Gastroesophageal sphincter (tissue), 4 donors: ENCODE data around the gene SETBP1. TPM values are rescaled to one million over a fixed set of nuclear protein-coding genes. Genes with fewer than 3 reads are reported as not detected.

Experiments used
- ATAC-seq: fragments of 150-250 bp; one replicate; pipeline ENCODE4 v1.9.1; 2016; ENCODE audit warnings: mild to moderate bottlenecking, moderate library complexity
- H3K27ac ChIP-seq, 4 donors: fragments of 200-600 bp; sonication (generic) in 3 of 4; 1 replicate in 3 of 4; 2 replicates in 1 of 4; pipeline ENCODE4 v1.5.1; 2016 to 2019
- H3K27me3 ChIP-seq: fragments of 200-600 bp; sonication (generic); one replicate; pipeline ENCODE4 v1.5.1; 2019
- H3K36me3 ChIP-seq, 2 donors: fragments of 200-600 bp; sonication (generic); one replicate each; pipeline ENCODE4 v1.5.1; 2019; ENCODE audit warnings: control low read depth in 1 of 2
- H3K4me1 ChIP-seq, 3 donors: fragments of 200-600 bp; sonication (generic); 1 replicate in 2 of 3; 2 replicates in 1 of 3; pipeline ENCODE4 v1.5.1; 2016 to 2019; ENCODE audit warnings: control low read depth in 2 of 3
- H3K4me3 ChIP-seq, 2 donors: fragments of 200-600 bp; sonication (generic); one replicate each; pipeline ENCODE4 v1.5.1; 2019; ENCODE audit warnings: mild to moderate bottlenecking in 1 of 2, moderate library complexity in 1 of 2
- H3K9me3 ChIP-seq, 3 donors: fragments of 200-600 bp; sonication (generic); one replicate each; pipeline ENCODE4 v1.5.1; 2017 to 2019; ENCODE audit warnings: control low read depth in 2 of 3
- CTCF ChIP-seq, 4 experiments: fragments of 200-600 bp in 2 of 4; fragments of 450-650 bp in 2 of 4; sonication (generic) in 1 of 4; IDR thresholded peaks; one replicate each; pipeline ENCODE4 v1.5.1; 2017 to 2019; ENCODE audit warnings: antibody characterized with exemption in 4 of 4, mild to moderate bottlenecking in 2 of 4, moderate library complexity in 2 of 4
- EP300 ChIP-seq: sonication (generic); formaldehyde crosslinking; IDR thresholded peaks from one replicate; pipeline ENCODE4 v1.6.1; 2017; ENCODE audit warnings: antibody characterized with exemption, mild to moderate bottlenecking
- POLR2A ChIP-seq, 2 donors: fragments of 450-650 bp; IDR thresholded peaks; one replicate each; pipeline ENCODE4 v1.6.1; 2017; ENCODE audit warnings: antibody characterized with exemption in 2 of 2, mild to moderate bottlenecking in 2 of 2, moderate library complexity in 1 of 2
- POLR2AphosphoS5 ChIP-seq: sonication (generic); formaldehyde crosslinking; IDR thresholded peaks from one replicate; pipeline ENCODE4 v1.6.1; 2017; ENCODE audit warnings: antibody characterized with exemption
- WGBS, 2 donors: methylation state at CpG; one replicate each; pipeline ENCODE4 v1.1.5; 2018; ENCODE audit warnings: low coverage in 1 of 2; 5-methylcytosine and 5-hydroxymethylcytosine counted together
- total RNA-seq, 4 donors: library from RNA; depleted of rRNA; stranded (reverse); fragments of >200 nt; gene quantifications; one replicate each; pipeline ENCODE4 v1.1.0, GENCODE V29; 2016

Gene SETBP1
- total RNA-seq, 4 donors from 2014 or later, result 42.5 to 87.6 (median 67.8) TPM

GRCh38 chr18:45050712-45051601, 370.3 kb downstream of the SETBP1 start:
- H3K27me3 ChIP-seq, result no peaks in the 10 kb centered on the region
- 36 to 39% methylated on average over 3 of the region's 3 CpGs for WGBS, 2 donors
- H3K4me3 ChIP-seq, result no peak overlapping the region
- peaks cover 0 to 29% (median 3%) of the 10 kb centered on the region in 3 donors for H3K4me1 ChIP-seq
- no peaks in the 10 kb centered on the region for H3K9me3 ChIP-seq
- H3K27ac ChIP-seq, result no peak overlapping the region
- TF ChIP-seq EP300, result no peak
- peak; percentile 53 for TF ChIP-seq POLR2AphosphoS5
- TF ChIP-seq CTCF (IDR thresholded peaks at IDR 0.05), result no peak
- TF ChIP-seq POLR2A (IDR thresholded peaks at IDR 0.05), result no peak
- no peaks in the 10 kb centered on the region for H3K36me3 ChIP-seq
- ATAC-seq, result no peak

GRCh38 chr18:45054636-45055035, 373.9 kb downstream of the SETBP1 start:
- TF ChIP-seq EP300 (no peak), POLR2AphosphoS5 (no peak), CTCF (IDR thresholded peaks at IDR 0.05) (no peak), POLR2A (IDR thresholded peaks at IDR 0.05) (no peak)
- H3K4me1 ChIP-seq, result peaks cover 0 to 25% (median 3%) of the 10 kb centered on the region in 3 donors
- H3K36me3 ChIP-seq, result no peaks in the 10 kb centered on the region
- ATAC-seq, result no peak
- no peaks in the 10 kb centered on the region for H3K27me3 ChIP-seq
- no peak overlapping the region for H3K4me3 ChIP-seq
- H3K9me3 ChIP-seq, result no peaks in the 10 kb centered on the region
- H3K27ac ChIP-seq, result no peak overlapping the region
- 71 to 74% methylated on average over 3 of the region's 3 CpGs for WGBS, 2 donors

GRCh38 chr18:45055811-45056210, 375.1 kb downstream of the SETBP1 start:
- H3K4me3 ChIP-seq, result no peak overlapping the region
- no peak for TF ChIP-seq POLR2AphosphoS5
- TF ChIP-seq CTCF (IDR thresholded peaks at IDR 0.05), result no peak
- TF ChIP-seq EP300, result no peak
- TF ChIP-seq POLR2A (IDR thresholded peaks at IDR 0.05), result no peak
- ATAC-seq, result no peak
- no peaks in the 10 kb centered on the region for H3K36me3 ChIP-seq
- H3K27ac ChIP-seq, result no peak overlapping the region
- no peaks in the 10 kb centered on the region for H3K9me3 ChIP-seq
- no peaks in the 10 kb centered on the region for H3K27me3 ChIP-seq
- H3K4me1 ChIP-seq, result peaks cover 0 to 13% (median 0%) of the 10 kb centered on the region in 3 donors
- 79 to 88% methylated on average over 1 of the region's 1 CpG for WGBS, 2 donors

- no peak overlapping the region for H3K27ac ChIP-seq
- peaks cover 0 to 3% of the 10 kb centered on the region in 2 donors for H3K36me3 ChIP-seq
- TF ChIP-seq CTCF (IDR thresholded peaks at IDR 0.05) (no peak), EP300 (no peak), POLR2A (IDR thresholded peaks at IDR 0.05) (no peak), POLR2AphosphoS5 (no peak)
- peaks cover 0 to 4% (median 0%) of the 10 kb centered on the region in 3 donors for H3K4me1 ChIP-seq
- H3K27me3 ChIP-seq, result no peaks in the 10 kb centered on the region
- H3K9me3 ChIP-seq, result no peaks in the 10 kb centered on the region
- no peak for ATAC-seq
- no peak overlapping the region for H3K4me3 ChIP-seq
These were observed 376.2 kb downstream of the SETBP1 start for GRCh38 chr18:45056926-45057325.
